WI38 (cell line): ENCODE results near the gene GHR.

Experiments
- H3K4me3 ChIP-seq: 2 replicates; pipeline ENCODE4 v1.5.1; 2011; ENCODE audit warnings: low read depth, mild to moderate bottlenecking, control low read depth, low read length
- TF ChIP-seq, protein P1 (sequence below): IDR thresholded peaks from 2 replicates; pipeline ENCODE4 v1.5.1; 2012; ENCODE audit warnings: low read depth, mild to moderate bottlenecking, control low read depth, low read length

GHR gene

GRCh38 chr5:42596817-42597216 is 173.6 kb downstream of the GHR start:
- H3K4me3 ChIP-seq: no peak overlapping the region
- TF ChIP-seq, protein P1, sequence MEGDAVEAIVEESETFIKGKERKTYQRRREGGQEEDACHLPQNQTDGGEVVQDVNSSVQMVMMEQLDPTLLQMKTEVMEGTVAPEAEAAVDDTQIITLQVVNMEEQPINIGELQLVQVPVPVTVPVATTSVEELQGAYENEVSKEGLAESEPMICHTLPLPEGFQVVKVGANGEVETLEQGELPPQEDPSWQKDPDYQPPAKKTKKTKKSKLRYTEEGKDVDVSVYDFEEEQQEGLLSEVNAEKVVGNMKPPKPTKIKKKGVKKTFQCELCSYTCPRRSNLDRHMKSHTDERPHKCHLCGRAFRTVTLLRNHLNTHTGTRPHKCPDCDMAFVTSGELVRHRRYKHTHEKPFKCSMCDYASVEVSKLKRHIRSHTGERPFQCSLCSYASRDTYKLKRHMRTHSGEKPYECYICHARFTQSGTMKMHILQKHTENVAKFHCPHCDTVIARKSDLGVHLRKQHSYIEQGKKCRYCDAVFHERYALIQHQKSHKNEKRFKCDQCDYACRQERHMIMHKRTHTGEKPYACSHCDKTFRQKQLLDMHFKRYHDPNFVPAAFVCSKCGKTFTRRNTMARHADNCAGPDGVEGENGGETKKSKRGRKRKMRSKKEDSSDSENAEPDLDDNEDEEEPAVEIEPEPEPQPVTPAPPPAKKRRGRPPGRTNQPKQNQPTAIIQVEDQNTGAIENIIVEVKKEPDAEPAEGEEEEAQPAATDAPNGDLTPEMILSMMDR: no peak

GRCh38 chr5:42597318-42597937 is 174.2 kb downstream of the GHR start:
- no peak overlapping the region for H3K4me3 ChIP-seq
- TF ChIP-seq, protein P1: no peak

- no peak overlapping the region for H3K4me3 ChIP-seq
- TF ChIP-seq, protein P1: no peak
Measured at GRCh38 chr5:42598311-42598710, 175.1 kb downstream of the GHR start.

GRCh38 chr5:42599106-42599505 is 175.9 kb downstream of the GHR start:
- TF ChIP-seq, protein P1: no peak
- H3K4me3 ChIP-seq: no peak overlapping the region

DNA sequence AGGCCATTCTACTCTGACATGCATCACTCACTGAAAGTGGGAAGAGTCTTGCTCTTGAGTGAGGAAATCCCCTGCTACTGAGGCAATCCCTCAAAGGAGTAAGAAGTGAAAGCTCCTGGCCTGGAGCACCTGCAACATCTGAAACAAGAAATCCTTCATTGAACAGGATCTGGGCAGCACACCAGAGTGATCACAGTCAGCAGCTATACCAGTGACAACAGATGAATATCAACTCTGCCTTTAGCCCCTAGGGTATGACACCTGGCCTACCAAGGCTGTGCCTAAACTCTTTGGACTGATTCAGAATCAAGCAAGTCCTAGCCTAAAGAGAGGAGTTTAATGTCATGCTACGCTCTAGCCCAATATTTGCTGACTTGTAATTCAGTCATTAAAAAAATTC is 177.2 kb downstream of the GHR start:
- H3K4me3 ChIP-seq: no peak overlapping the region
- TF ChIP-seq, protein P1: no peak

DNA sequence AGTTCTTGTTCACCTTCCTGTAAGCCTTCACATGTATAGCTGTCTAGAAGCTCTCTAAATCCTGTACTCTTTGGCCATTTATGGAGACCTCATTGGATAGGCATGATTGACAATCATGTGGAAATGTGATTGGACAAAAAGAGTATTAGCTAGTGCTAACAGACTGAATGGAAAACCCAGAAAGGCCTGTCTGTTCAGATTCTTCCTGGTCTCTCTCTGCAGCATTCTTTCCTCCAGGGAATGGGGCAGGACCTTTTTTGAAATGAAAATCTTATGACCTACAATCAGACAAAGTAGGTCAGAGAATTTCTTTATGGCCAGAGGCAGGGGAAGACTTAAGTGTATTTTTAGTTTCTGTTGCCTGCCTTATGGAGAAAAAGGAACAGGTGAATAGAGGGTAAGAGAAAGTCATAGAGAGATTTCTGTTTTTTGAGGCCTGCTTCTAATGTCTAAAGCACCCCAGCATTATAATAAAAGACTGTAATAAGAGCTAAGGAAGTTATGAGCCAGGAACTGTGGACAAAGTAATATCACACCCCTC is 181.0 kb downstream of the GHR start:
- TF ChIP-seq, protein P1: no peak
- no peak overlapping the region for H3K4me3 ChIP-seq

DNA sequence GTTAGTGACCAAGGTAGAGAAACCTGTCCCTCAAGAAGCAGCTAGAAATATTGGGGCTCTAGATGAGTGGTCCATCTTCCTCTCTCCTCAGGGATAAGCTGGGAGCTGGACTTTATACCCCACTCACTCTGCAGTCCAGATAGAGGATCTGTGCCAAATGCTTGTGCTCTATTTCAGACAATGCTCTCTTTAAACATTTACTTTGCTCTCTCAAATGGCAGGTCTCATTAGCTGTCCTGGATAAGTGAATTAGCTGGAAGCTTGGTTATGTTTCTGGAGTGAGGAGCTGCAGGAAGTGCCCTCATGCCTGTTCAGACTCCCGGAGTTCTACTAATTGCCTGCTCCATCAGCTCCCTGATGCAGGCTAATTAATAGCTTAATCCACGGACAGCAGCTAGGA is 182.3 kb downstream of the GHR start:
- H3K4me3 ChIP-seq: no peak overlapping the region
- TF ChIP-seq, protein P1: no peak
